ENCODE results near the gene CERS6. TPM values are rescaled to one million over a fixed set of nuclear protein-coding genes. Genes with fewer than 3 reads are reported as not detected.
"Not testable (repeated sequence)": the region's sequence is repeated elsewhere in the genome, so short reads cannot be mapped to it uniquely, and the experiment has no call there.

Gene CERS6
- total RNA-seq, 2 experiments from 2014 or later: 11.9 to 12.2 TPM

GRCh38 chr2:168639441-168639898 is 183.4 kb downstream of the CERS6 start:
- Mint-ChIP-seq H3K27ac (no peak overlapping the region), H3K9me3 (peaks cover 6% of the 10 kb centered on the region), H3K36me3 (peaks cover 16% of the 10 kb centered on the region), H3K4me3 (no peak overlapping the region), H3K4me1 (peaks cover 8% of the 10 kb centered on the region), H3K27me3 (no peaks in the 10 kb centered on the region)
- POLR2A ChIA-PET: no interaction called here
- ATAC-seq (ENCODE audit: low read depth): no peak
- no peak for DNase-seq

DNA sequence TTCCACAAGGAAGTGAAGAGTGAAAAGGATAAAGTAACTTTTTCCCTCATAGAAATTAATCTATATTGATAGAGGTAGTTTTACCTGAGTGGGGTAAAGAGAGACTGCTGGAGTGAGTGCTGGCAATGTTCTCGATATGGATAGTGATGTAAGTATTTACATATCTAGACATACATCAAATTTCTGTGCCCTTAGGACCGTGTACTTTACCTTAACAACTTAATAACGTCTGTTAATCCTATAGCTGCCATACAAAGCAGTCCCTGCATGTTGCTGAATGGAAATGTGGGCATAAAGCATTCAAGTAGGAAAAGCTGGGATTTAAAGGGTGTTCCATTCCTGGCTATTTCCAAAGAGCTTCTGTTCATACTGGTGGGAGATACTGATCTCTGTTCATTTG is 184.0 kb downstream of the CERS6 start:
- Mint-ChIP-seq H3K36me3 (peaks cover 16% of the 10 kb centered on the region), H3K9me3 (peaks cover 6% of the 10 kb centered on the region), H3K27me3 (no peaks in the 10 kb centered on the region), H3K4me1 (peaks cover 8% of the 10 kb centered on the region), H3K4me3 (no peak overlapping the region), H3K27ac (no peak overlapping the region)
- DNase-seq (no peak), ATAC-seq (ENCODE audit: low read depth) (no peak)
- POLR2A ChIA-PET: no interaction called here

GRCh38 chr2:168641636-168642035 is 185.6 kb downstream of the CERS6 start:
- DNase-seq (no peak), ATAC-seq (ENCODE audit: low read depth) (no peak)
- POLR2A ChIA-PET: no interaction called here
- Mint-ChIP-seq H3K9me3 (peaks cover 11% of the 10 kb centered on the region), H3K36me3 (peaks cover 18% of the 10 kb centered on the region), H3K4me1 (peaks cover 5% of the 10 kb centered on the region), H3K27ac (no peak overlapping the region), H3K4me3 (no peak overlapping the region), H3K27me3 (no peaks in the 10 kb centered on the region)

GRCh38 chr2:168642873-168643272 is 186.8 kb downstream of the CERS6 start:
- H3K9me3 Mint-ChIP-seq: peaks cover 11% of the 10 kb centered on the region
- no peak overlapping the region for H3K27ac Mint-ChIP-seq

DNA sequence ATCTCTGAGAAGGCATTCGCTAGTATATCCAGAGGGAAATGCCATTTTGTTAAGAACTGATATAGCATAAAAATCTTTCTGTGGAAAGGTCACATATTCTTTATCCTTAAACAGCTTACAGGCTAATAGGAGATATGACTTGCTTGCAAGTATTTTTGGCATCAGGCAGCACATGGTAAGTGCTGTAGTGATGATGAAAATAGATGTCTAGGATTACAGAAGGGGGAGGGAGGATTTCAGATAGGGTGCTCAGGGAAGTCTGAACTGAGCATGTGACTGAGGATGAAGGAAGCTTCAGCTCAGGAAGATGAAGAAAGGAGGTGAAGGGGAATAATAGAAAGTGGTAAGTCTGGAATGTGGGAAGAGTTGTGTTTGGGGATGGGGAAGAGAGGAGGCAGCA is 187.9 kb downstream of the CERS6 start:
- no peak for ATAC-seq (ENCODE audit: low read depth)
- peaks cover 18% of the 10 kb centered on the region for H3K36me3 Mint-ChIP-seq
- POLR2A ChIA-PET: no interaction called here
- peaks cover 5% of the 10 kb centered on the region for H3K4me1 Mint-ChIP-seq
- H3K27ac Mint-ChIP-seq: no peak overlapping the region
- H3K27me3 Mint-ChIP-seq: no peaks in the 10 kb centered on the region
- no peak overlapping the region for H3K4me3 Mint-ChIP-seq
- no peak for DNase-seq
- peaks cover 11% of the 10 kb centered on the region for H3K9me3 Mint-ChIP-seq

More at GRCh38 chr2:168642873-168643272, 186.8 kb downstream of the CERS6 start:
- H3K27me3 Mint-ChIP-seq: no peaks in the 10 kb centered on the region
- H3K4me3 Mint-ChIP-seq: no peak overlapping the region
- H3K36me3 Mint-ChIP-seq: peaks cover 18% of the 10 kb centered on the region
- H3K4me1 Mint-ChIP-seq: peaks cover 5% of the 10 kb centered on the region
- no peak for DNase-seq
- POLR2A ChIA-PET: no interaction called here
- ATAC-seq (ENCODE audit: low read depth): no peak

DNA sequence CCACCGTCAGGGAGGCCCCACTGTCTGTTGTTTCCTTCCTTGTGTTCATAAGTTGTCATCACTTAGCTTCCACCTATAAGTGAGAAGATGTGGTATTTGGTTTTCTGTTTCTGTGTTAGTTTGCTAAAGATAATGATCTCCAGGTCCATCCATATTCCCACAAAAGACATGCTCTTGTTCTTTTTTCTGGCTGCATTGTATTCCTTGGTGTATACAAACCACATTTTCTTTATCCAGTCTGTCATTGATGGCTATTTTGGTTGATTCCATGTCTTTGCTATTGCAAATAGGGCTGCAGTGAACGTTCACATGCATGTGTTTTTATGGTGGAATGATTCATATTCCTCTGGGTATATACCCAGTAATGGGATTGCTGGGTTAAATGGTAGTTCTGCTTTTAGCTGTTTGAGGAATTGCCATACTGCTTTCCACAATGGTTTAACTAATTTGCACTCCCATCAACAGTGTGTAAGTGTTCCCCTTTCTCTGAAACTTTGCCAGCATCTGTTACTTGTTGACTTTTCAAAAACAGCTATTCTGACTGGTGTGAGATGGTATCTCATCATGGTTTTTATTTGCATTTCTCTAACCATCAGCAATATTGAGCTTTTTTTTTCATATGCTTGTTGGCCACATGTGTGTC is 189.7 kb downstream of the CERS6 start:
- no peak overlapping the region for H3K27ac Mint-ChIP-seq
- H3K36me3 Mint-ChIP-seq: peaks cover 16% of the 10 kb centered on the region
- POLR2A ChIA-PET: no interaction called here
- H3K4me1 Mint-ChIP-seq: peaks cover 5% of the 10 kb centered on the region
- H3K4me3 Mint-ChIP-seq: no peak overlapping the region
- DNase-seq (no peak), ATAC-seq (ENCODE audit: low read depth) (no peak)
- H3K9me3 Mint-ChIP-seq: peaks cover 11% of the 10 kb centered on the region
- no peaks in the 10 kb centered on the region for H3K27me3 Mint-ChIP-seq

- POLR2A ChIA-PET: no interaction called here
Measured at GRCh38 chr2:168649105-168649504, 193.0 kb downstream of the CERS6 start.

GRCh38 chr2:168649562-168649961 is 193.5 kb downstream of the CERS6 start:
- Mint-ChIP-seq H3K4me1 (no peaks in the 10 kb centered on the region), H3K4me3 (no peak overlapping the region)
- no peak for DNase-seq

More at GRCh38 chr2:168649105-168649504, 193.0 kb downstream of the CERS6 start:
- Mint-ChIP-seq H3K36me3 (peaks cover 3% of the 10 kb centered on the region), H3K9me3 (peaks cover 6% of the 10 kb centered on the region), H3K4me3 (no peak overlapping the region), H3K27me3 (no peaks in the 10 kb centered on the region), H3K27ac (no peak overlapping the region), H3K4me1 (peaks cover 3% of the 10 kb centered on the region)
- ATAC-seq (ENCODE audit: low read depth) (no peak), DNase-seq (no peak)

GRCh38 chr2:168650139-168650538 is 194.1 kb downstream of the CERS6 start:
- Mint-ChIP-seq H3K9me3 (peaks cover 6% of the 10 kb centered on the region), H3K4me1 (no peaks in the 10 kb centered on the region), H3K4me3 (no peak overlapping the region), H3K27me3 (no peaks in the 10 kb centered on the region), H3K27ac (no peak overlapping the region), H3K36me3 (peaks cover 11% of the 10 kb centered on the region)
- ATAC-seq (ENCODE audit: low read depth) (no peak), DNase-seq (no peak)
- POLR2A ChIA-PET: no interaction called here

More at GRCh38 chr2:168649562-168649961, 193.5 kb downstream of the CERS6 start:
- no peaks in the 10 kb centered on the region for H3K27me3 Mint-ChIP-seq
- H3K27ac Mint-ChIP-seq: no peak overlapping the region
- H3K36me3 Mint-ChIP-seq: peaks cover 6% of the 10 kb centered on the region
- no peak for ATAC-seq (ENCODE audit: low read depth)
- H3K9me3 Mint-ChIP-seq: peaks cover 6% of the 10 kb centered on the region
- POLR2A ChIA-PET: no interaction called here

GRCh38 chr2:168650781-168651180 is 194.7 kb downstream of the CERS6 start:
- Mint-ChIP-seq H3K27me3 (no peaks in the 10 kb centered on the region), H3K4me1 (no peaks in the 10 kb centered on the region), H3K4me3 (no peak overlapping the region), H3K27ac (no peak overlapping the region), H3K9me3 (peaks cover 3% of the 10 kb centered on the region), H3K36me3 (peaks cover 14% of the 10 kb centered on the region)
- POLR2A ChIA-PET: no interaction called here
- ATAC-seq (ENCODE audit: low read depth): no peak
- no peak for DNase-seq

DNA sequence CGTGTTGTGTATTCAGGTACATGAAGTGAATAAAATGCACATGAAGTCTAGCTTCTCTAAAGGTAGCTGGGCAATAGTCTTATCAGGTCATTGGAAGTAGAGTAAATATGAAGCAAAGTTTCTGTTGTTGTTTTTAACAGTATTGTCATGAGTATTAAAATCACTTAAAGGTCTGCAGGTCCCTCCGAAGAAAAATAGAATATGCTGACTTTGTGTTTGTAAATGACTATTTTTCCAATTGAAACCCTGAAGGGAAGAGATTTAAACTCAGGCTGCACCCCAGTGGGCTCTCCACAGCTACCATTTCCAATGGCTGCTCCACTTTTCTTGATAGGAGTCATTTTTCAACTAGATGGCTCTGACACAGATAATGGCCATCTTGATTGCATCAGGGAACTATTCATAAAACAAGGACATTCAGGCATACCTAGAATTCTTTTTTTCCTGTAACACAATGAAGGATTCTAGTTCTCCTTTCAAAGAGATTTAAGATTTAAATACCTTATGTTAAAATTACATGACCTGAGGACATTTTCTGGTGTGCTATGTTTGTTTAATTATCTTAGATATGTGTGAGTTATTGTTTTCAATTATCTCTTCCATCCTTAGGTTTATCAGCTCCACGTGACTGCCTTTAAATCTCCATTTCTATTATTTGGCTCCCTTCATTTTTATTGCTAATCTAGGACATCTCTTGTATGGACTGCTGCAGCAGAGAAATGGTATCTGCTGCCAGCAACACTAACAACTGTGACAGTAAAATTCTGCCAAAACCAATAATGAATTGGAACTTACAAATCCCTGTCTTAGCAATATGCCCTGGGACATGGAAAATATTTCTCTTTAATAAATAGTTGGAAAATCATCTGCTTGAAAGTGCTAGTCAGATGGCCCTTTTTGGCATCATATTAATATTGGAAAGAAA is 197.2 kb downstream of the CERS6 start:
- Mint-ChIP-seq H3K27me3 (no peaks in the 10 kb centered on the region), H3K4me3 (no peak overlapping the region), H3K27ac (no peak overlapping the region), H3K4me1 (no peaks in the 10 kb centered on the region), H3K9me3 (peaks cover 1% of the 10 kb centered on the region), H3K36me3 (peaks cover 14% of the 10 kb centered on the region)
- DNase-seq (no peak), ATAC-seq (ENCODE audit: low read depth) (no peak)
- POLR2A ChIA-PET: interaction anchor here (0.7 kb wide), 1 partner anchor 558 kb away, joined by 4 read pairs; no protein-coding TSS in a partner anchor

DNA sequence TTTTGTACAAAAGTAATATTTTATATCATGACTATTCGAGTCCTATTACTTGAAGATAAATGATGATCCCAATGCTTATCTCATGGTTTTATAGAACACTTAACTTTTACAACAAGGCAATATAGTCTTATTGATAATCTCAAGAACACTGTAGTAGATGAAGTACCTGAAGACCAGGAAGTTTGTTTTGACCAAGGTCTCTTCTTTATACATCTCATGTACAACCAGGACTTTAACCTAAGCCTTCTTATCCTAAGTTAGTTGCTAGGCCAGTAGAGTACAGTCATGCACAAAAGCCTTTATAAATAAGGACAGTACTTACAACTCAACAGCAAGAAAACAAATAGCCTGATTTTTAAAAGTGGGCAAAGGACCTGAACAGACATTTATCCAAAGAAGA is 198.6 kb downstream of the CERS6 start:
- Mint-ChIP-seq H3K36me3 (peaks cover 14% of the 10 kb centered on the region), H3K4me1 (no peaks in the 10 kb centered on the region), H3K4me3 (no peak overlapping the region), H3K9me3 (peaks cover 1% of the 10 kb centered on the region), H3K27ac (no peak overlapping the region), H3K27me3 (no peaks in the 10 kb centered on the region)
- DNase-seq (no peak), ATAC-seq (ENCODE audit: low read depth) (no peak)
- POLR2A ChIA-PET: no interaction called here

GRCh38 chr2:168655207-168655606 is 199.1 kb downstream of the CERS6 start:
- POLR2A ChIA-PET: no interaction called here
- H3K27me3 Mint-ChIP-seq: no peaks in the 10 kb centered on the region
- H3K9me3 Mint-ChIP-seq: peaks cover 1% of the 10 kb centered on the region
- no peak overlapping the region for H3K4me3 Mint-ChIP-seq
- no peak overlapping the region for H3K27ac Mint-ChIP-seq
- H3K4me1 Mint-ChIP-seq: no peaks in the 10 kb centered on the region
- peaks cover 14% of the 10 kb centered on the region for H3K36me3 Mint-ChIP-seq
- DNase-seq (no peak), ATAC-seq (ENCODE audit: low read depth) (no peak)

DNA sequence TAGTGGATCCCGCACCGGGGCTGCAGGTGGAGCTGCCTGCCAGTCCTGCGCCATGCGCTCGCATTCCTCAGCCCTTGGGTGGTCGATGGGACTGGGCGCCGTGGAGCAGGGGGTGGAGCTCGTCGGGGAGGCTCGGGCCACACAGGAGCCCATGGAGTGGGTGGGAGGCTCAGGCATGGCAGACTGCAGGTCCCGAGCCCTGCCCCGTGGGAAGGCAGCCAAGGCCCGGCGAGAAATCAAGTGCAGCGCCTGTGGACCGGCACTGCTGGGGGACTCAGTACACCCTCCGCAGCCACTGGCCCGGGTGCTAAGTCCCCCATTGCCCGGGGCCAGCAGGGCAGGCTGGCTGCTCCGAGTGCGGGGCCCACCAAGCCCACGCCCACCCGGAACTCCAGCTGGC is 201.3 kb downstream of the CERS6 start:
- POLR2A ChIA-PET; DNase-seq; H3K4me3 Mint-ChIP-seq; ATAC-seq (ENCODE audit: low read depth); H3K27me3 Mint-ChIP-seq; H3K4me1 Mint-ChIP-seq; H3K27ac Mint-ChIP-seq; H3K9me3 Mint-ChIP-seq: not testable (repeated sequence)
- H3K36me3 Mint-ChIP-seq: peaks cover 14% of the 10 kb centered on the region

Measured in activated naive CD8-positive, alpha-beta T cell treated with anti-CD3 and anti-CD28 coated beads, Interleukin-2, amount 10 ng/mL, durations not matched to agents 7 days and 5 days (primary cell).